ENCODE results near the gene MFAP4.
"Not testable (repeated sequence)": the region's sequence is repeated elsewhere in the genome, so short reads cannot be mapped to it uniquely, and the experiment has no call there.

Gene MFAP4

GRCh38 chr17:19359151-19359550 lies 27.8 kb downstream of the MFAP4 start:
- H3K4me3 ChIP-seq (ENCODE audit: low read depth, low read length) = no peak overlapping the region
- TF ChIP-seq CTCF (IDR thresholded peaks at IDR 0.05; ENCODE audit: low read depth, low read length) = no peak

GRCh38 chr17:19357761-19358160 lies 29.2 kb downstream of the MFAP4 start:
- H3K4me3 ChIP-seq (ENCODE audit: low read depth, low read length) = no peak overlapping the region
- no peak for TF ChIP-seq CTCF (IDR thresholded peaks at IDR 0.05; ENCODE audit: low read depth, low read length)

- H3K4me3 ChIP-seq (ENCODE audit: low read depth, low read length) = no peak overlapping the region
- no peak for TF ChIP-seq CTCF (IDR thresholded peaks at IDR 0.05; ENCODE audit: low read depth, low read length)
Observed at GRCh38 chr17:19357351-19357750, 29.6 kb downstream of the MFAP4 start.

- H3K4me3 ChIP-seq (ENCODE audit: low read depth, low read length) = no peak overlapping the region
- no peak for TF ChIP-seq CTCF (IDR thresholded peaks at IDR 0.05; ENCODE audit: low read depth, low read length)
Observed at GRCh38 chr17:19354748-19355147, 32.2 kb downstream of the MFAP4 start.

GRCh38 chr17:19353401-19353800 lies 33.6 kb downstream of the MFAP4 start:
- not testable (repeated sequence) for H3K4me3 ChIP-seq (ENCODE audit: low read depth, low read length)

GRCh38 chr17:19348806-19349205 lies 38.2 kb downstream of the MFAP4 start:
- no peak overlapping the region for H3K4me3 ChIP-seq (ENCODE audit: low read depth, low read length)
- no peak for TF ChIP-seq CTCF (IDR thresholded peaks at IDR 0.05; ENCODE audit: low read depth, low read length)

- no peak for TF ChIP-seq CTCF (IDR thresholded peaks at IDR 0.05; ENCODE audit: low read depth, low read length)
- H3K4me3 ChIP-seq (ENCODE audit: low read depth, low read length) = no peak overlapping the region
Observed at GRCh38 chr17:19348081-19348650, 38.8 kb downstream of the MFAP4 start.
